Measurements from ENCODE around the gene EFNA1.

EFNA1 gene

DNA sequence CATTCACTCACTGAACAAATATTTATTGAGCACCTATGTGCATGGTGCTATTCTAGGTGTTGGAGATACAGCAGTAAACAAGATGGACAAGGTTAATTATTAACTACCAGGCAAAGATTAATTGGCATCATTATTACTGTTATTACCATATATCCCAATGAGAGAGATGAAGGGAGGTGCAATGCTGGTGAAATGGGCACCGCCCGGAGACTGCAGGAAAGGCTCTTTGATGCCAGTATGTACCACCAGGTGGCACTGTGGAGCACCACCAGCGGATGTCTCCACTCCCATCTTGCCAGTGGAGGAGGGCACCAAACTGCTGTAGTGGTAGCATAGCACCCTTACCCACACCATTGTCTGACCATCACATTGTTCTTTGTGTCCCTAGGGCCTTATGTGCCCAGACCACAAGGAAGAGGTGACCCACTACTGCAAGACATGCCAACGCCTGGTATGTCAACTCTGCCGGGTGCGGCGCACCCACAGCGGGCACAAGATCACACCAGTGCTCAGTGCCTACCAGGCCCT is 48.9 kb downstream of the EFNA1 start:
- peak; percentile 95 for DNase-seq

- DNase-seq, result peak; percentile 44
These were observed 49.7 kb downstream of the EFNA1 start for GRCh38 chr1:155177192-155177917.

DNA sequence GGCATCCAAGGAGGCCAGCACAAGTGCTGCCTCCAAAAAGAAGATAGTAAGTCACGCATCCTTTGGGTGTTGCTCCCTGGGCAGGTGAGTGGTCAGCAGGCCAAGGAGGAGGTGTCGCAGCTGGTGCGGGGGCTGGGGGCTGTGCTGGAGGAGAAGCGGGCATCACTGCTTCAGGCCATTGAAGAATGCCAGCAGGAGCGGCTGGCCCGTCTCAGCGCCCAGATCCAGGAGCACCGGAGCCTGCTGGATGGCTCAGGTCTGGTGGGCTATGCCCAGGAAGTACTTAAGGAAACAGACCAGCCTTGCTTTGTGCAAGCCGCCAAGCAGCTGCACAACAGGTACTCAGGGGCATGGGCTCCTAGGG is 50.2 kb downstream of the EFNA1 start:
- DNase-seq, result peak; percentile 48

DNA sequence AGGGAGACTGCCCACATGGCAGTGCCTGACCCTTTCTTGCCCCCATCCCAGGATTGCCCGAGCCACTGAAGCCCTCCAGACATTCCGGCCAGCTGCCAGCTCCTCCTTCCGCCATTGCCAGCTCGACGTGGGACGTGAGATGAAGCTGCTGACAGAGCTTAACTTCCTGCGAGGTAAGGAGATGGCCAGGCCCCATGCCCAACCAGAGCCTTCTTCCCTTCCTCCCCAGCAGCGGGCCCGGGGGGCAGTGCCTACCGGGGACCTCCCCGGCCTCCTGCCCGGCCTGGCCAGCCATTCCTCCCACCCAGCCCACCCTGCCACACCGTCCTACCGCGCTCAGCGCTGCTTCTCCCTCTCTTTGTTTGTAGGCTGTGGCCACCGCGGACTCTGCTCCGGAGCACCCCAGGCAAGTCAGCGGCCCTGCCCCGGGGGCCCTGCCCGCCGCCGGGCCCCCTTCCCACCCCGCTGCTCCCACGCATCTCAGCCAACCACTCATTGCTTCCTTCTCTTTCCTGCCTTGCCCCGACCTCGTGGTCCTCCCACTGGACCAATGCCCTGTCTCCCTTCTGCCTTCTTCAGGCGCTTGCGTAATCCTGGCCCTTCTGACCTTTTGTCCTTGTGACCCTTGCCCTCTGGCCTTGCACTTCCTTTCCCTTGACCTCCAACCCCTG is 50.9 kb downstream of the EFNA1 start:
- no peak for DNase-seq

DNA sequence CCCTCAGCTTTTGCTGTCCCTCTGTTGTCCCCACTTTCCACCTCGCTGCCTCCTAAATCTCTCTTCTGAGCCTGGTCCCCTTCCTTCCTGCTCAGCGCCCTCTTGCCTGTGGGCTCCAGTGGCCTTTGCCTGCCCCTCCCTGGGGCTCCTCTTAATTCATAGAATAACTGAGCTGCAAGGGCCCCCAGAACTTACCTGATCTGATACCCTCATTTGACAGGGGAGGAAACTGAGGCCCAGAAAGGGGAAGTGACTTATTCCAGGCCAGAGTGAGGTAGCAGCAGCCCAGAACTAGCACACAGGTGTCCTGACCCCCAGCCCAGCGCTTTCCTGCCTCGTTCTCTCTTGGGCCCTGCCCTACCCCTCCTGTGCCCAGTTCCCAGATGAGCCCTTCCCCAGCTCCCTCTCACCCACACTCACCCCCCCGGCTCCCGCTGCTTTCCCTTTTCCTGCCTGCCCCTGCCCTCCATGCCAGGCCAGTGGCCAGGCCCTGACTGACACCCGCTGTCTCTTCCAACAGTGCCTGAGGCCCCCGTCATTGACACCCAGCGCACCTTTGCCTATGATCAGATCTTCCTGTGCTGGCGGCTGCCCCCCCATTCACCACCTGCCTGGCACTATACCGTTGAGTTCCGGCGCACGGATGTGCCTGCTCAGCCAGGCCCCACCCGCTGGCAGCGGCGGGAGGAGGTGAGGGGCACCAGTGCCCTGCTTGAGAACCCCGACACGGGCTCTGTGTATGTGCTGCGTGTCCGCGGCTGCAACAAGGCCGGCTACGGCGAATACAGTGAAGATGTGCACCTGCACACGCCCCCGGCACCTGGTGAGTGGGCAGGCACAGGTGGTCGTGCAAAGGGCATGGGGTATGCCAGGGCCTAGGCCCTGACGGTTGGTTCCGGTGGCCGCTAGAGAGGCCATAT is 51.7 kb downstream of the EFNA1 start:
- peak; percentile 46 for DNase-seq

GRCh38 chr1:155181371-155182051 is 53.8 kb downstream of the EFNA1 start:
- DNase-seq, result no peak

DNA sequence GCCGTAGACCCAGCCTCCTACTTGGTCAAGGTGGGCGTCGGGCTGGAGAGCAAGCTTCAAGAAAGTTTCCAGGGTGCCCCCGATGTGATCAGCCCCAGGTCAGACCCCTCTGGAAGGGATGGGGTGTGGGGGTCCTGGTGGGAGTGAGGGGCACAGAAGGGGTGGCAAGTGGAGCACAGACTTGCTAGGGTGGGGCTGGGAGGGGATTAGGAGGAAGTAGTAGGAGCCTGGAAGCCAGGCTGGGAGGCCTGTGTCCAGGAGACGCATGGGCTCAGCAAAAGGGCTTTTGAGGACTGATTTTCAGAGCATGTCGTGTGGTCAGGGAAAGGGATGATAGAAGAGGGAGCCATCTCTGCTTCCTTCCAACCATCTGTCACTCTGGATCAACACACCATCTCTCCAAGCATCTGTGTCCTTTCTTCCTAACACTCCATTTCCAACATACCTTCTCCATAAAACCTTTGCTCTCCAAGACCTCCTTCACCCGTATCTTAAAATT is 54.4 kb downstream of the EFNA1 start:
- DNase-seq, result no peak

DNA sequence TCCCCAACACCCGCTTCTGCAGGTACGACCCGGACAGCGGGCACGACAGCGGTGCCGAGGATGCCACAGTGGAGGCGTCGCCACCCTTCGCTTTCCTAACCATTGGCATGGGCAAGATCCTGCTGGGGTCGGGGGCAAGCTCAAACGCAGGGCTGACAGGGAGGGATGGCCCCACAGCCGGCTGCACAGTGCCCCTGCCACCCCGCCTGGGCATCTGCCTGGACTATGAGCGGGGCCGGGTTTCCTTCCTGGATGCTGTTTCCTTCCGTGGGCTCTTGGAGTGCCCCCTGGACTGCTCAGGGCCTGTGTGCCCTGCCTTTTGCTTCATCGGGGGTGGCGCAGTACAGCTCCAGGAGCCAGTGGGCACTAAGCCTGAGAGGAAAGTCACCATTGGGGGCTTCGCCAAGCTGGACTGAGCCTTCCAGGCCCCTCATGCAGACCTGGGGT is 56.1 kb downstream of the EFNA1 start:
- no peak for DNase-seq

DNA sequence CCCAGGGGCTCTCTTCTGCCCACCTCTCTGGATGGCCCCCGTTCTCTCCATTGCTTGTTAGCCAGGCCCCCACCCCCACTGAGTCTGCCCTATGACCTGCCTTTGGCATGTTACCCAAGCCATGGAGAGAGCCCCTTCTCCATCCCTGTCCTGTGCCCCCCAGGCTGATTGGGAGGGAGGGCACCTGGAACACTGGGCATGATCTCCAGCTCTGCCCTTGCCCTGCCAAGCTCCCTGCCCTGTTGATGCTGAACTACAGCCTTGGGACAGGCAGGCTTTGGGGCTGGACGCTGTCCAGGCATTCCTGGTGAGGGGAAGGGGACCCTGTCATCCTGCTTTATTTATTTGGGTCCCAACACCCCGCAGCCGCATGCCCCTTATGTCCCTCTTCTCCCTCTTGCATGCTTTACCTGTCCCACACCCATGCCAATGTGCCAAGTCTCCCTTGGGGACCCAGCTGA is 56.7 kb downstream of the EFNA1 start:
- no peak for DNase-seq
